GM12872 (cell line): ENCODE measurements around the gene MYL11.

ENCODE experiments used
- TF ChIP-seq, protein P1 (sequence below): IDR thresholded peaks from 3 replicates; pipeline ENCODE4 v1.5.1; 2011; ENCODE audit warnings: low read depth, mild to moderate bottlenecking, low read length, moderate library complexity; ENCODE audit not compliant: insufficient read depth

Gene MYL11

DNA sequence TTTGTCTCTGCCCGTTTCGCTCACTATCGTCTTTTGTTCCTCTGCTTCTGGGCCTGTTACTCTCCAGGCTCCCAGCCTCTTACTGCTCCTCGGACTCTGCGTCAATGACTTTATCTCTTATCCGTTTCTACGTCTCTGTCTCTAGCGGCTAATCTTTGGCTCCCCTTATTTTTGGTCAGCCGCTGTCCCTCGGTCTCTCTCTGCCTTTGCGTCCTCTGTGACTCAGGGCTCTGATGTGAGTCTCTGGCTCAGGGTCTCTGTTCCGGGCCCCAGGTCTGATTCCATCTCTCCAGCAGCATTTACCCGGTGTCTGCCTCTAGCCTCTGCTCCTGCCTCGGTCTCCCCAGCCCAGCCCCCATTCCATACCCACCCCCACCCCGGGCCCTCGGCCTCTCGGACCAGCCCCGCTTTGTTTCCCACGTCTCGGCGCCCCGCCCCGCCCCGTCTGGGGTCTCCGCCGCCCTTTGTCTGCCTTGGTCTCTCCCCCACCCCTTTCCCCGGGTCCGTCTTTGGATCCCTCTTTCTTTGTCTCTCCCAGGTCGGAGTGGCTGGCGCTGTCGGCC is 20.1 kb downstream of the MYL11 start:
- TF ChIP-seq, protein P1, sequence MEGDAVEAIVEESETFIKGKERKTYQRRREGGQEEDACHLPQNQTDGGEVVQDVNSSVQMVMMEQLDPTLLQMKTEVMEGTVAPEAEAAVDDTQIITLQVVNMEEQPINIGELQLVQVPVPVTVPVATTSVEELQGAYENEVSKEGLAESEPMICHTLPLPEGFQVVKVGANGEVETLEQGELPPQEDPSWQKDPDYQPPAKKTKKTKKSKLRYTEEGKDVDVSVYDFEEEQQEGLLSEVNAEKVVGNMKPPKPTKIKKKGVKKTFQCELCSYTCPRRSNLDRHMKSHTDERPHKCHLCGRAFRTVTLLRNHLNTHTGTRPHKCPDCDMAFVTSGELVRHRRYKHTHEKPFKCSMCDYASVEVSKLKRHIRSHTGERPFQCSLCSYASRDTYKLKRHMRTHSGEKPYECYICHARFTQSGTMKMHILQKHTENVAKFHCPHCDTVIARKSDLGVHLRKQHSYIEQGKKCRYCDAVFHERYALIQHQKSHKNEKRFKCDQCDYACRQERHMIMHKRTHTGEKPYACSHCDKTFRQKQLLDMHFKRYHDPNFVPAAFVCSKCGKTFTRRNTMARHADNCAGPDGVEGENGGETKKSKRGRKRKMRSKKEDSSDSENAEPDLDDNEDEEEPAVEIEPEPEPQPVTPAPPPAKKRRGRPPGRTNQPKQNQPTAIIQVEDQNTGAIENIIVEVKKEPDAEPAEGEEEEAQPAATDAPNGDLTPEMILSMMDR = no peak

DNA sequence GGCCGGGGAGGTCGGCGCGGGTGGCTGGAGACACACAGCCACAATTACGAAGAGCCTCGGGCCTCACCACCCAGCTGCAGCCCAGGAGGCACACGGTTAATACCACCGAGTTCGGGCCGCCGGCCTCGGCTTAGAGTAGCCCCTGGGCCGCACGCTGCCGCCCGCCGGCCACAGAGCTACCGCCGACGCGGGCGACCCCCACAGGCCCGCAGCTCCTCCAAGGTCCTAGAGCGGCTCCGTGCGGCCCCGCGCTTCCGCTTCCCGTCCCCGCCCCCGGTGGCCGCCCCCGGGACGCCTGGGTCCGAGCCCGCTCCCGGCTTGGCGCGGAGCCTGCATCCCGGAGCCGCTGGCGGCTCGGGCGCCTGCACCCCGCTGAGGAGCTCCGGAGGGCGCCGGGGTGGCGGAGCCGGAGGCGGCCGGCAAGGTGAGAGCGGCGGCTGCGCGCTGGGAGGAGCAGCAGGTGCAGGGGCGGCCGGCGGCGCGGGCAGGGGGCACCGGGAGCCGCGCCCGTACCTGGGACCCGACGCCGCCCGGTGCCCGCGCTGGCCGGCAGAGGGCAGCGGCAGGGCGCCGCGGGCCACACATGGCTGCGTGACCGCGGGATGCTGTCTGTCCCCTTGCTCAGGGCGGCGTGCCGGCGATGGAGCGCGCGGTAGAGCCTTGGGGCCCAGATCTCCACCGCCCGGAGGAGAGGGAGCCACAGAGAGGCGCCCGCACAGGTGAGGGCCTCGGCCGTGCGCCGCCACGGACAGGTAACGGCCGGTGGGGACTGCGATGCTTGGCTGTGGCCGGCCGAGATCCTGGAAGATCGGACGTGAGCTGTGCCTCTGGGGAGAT is 20.8 kb downstream of the MYL11 start, which contains the start of gene ZNF48:
Gene ZNF48 (plus strand): TSS at position 266 of the 837 bp plus-strand sequence. CDS start 375 bp downstream, at position 641.
- TF ChIP-seq, protein P1 = peak; percentile 40; the same call in 1 of the 3 replicates

DNA sequence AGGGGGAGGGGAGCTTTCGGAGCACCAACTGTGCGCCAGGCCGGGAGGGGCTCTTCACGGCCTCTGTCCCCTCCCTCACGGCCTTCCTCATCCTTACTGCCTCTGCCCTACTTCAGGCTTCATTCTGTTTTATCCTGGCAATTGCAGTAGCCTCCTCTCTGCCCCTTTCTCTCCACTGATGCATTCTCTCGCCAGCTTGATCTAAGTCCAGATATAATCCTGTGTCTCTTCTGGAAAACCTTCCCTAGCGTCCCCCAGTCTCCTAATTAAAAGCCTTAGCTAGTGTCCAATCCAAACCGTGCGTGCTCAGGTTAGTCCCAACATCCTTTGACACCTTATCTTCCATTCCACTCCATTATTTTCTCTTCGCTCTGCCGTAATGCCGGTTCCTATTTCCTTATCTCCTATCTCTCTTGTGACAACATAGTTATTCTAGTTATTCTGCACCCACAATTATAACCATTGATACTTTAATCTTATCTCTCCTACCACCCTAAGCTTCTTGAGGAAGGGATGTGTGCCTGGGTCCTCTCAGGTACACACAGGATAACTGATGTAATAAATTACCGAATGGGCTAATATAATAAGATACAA is 21.5 kb downstream of the MYL11 start:
- TF ChIP-seq, protein P1 = no peak

DNA sequence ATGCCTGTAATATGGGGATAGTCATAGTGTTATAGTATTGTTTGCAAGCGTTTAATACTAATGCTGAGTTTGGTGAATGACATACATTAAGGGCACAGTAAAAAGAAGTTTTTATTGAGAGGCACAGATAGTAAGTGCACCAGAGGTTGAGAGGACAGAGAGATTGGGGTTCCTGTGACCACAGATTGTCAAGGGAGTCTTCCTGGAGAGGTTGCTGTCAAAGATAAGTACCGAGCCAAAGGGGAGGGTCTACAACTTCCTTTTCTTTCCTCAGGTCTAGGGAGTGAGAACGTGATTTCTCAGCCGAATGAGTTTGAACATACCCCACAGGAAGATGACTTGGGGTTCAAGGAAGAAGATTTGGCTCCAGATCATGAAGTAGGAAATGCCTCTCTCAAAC is 22.5 kb downstream of the MYL11 start:
- TF ChIP-seq, protein P1 = no peak

DNA sequence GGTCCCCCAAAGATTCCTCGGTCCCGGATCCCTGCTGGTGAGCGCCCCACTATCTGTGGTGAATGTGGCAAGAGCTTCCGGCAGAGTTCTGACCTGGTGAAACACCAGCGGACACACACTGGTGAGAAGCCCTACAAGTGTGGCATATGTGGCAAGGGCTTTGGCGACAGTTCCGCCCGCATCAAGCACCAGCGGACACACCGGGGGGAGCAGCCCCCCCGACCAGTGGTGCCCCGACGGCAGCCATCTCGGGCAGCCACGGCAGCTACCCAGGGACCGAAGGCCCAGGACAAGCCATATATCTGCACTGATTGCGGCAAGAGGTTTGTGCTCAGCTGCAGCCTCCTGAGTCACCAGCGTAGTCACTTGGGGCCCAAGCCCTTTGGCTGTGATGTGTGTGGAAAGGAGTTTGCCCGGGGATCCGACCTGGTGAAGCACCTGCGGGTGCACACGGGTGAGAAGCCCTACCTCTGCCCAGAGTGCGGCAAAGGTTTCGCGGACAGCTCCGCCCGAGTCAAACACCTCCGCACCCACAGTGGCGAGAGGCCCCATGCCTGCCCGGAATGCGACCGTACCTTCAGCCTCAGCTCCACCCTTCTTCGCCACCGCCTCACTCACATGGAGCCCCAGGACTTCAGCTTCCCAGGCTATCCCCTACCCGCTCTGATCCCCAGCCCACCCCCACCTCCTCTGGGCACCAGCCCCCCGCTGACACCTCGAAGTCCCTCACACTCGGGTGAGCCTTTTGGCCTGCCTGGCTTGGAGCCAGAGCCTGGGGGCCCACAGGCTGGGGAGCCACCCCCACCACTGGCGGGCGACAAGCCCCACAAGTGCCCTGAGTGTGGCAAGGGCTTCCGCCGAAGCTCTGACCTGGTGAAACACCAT is 23.4 kb downstream of the MYL11 start:
- TF ChIP-seq, protein P1 = no peak

DNA sequence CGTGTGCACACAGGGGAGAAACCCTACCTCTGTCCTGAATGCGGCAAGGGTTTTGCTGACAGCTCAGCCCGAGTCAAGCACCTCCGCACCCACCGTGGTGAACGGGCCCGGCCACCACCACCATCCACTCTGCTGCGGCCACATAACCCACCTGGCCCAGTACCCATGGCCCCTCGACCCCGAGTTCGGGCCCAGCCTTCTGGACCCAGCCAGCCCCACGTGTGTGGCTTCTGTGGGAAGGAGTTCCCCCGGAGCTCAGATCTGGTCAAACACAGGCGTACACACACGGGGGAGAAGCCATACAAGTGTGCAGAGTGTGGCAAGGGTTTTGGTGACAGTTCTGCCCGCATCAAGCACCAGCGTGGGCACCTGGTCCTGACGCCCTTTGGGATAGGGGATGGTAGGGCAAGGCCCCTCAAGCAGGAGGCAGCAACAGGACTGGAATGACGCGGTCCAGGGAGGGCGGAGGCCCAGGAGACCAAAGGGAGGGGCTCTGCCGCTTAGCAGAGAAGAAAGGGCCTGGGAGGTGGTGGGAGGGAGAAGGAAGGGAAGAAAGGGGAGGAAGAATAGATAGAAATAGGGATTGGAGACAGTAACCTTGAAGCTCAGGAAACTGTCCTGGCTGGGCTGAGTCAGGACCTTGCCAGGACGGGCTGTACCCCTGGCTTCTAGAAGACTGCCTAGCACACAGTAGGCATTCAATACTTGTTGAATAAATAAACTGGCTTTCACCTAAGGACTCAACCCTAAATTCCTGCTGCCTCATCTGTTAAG is 24.2 kb downstream of the MYL11 start:
- TF ChIP-seq, protein P1 = no peak
